Mononuclear cell (primary cell): Measurements from ENCODE around the gene SEMA3C. TPM values are rescaled to one million over a fixed set of nuclear protein-coding genes. Genes with fewer than 3 reads are reported as not detected.
"Not testable (repeated sequence)": the region's sequence is repeated elsewhere in the genome, so short reads cannot be mapped to it uniquely, and the experiment has no call there.

Experiments used
- H3K27me3 ChIP-seq: 2 replicates; pipeline ENCODE4 v1.6.0; 2011; ENCODE audit warnings: low read length, control low read depth; ENCODE audit not compliant: insufficient read depth
- H3K4me1 ChIP-seq: 2 replicates; pipeline ENCODE4 v1.5.1; 2011; ENCODE audit warnings: mild to moderate bottlenecking, low read length, control low read depth; ENCODE audit not compliant: insufficient read depth
- H3K4me3 ChIP-seq: 2 replicates; pipeline ENCODE4 v1.5.1; 2011; ENCODE audit warnings: mild to moderate bottlenecking, low read length, moderate library complexity
- H3K9me3 ChIP-seq: 2 replicates; pipeline ENCODE4 v1.5.1; 2011; ENCODE audit warnings: low read depth, mild to moderate bottlenecking, control low read depth, low read length
- total RNA-seq: library from RNA; depleted of rRNA; stranded (reverse); fragments of >200 nt; gene quantifications from one replicate; pipeline ENCODE4 v1.2.3, GENCODE V29; 2012

SEMA3C gene
- total RNA-seq, 1 donor = 9.7 TPM

DNA sequence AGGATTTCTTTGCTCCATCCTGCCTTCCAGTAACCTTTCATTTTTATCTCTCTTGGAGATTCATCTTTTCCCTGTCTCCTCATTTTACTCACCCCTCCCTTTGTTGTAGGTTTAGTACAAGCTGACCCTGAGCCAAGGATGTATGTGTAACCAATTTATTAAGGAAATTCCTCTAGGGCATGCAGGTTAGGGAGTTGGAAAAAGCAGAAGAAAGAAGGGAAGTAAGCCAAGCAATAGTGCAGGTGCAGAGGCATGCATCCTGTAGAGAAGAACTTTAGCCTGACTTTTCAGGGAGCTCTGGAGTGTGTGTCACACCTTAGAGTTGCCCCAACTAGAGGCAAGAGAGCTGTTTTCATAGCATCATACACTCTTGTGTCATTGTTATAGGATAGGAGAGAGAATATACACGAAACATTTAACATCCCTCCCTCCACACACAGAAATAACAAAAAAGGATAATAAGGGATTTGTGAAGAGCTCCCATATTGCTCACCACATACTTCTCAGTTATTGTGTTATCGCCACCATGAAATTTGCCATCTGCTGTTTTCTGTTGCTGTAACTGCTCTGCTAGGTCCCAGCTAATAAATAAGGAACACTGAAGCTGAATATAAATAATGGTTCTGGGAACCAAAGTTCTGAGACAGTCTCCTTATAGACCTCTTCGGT is 21.8 kb upstream of the SEMA3C start:
- H3K9me3 ChIP-seq = no peaks in the 10 kb centered on the region
- peaks cover 16% of the 10 kb centered on the region for H3K4me1 ChIP-seq
- no peak overlapping the region for H3K4me3 ChIP-seq
- no peaks in the 10 kb centered on the region for H3K27me3 ChIP-seq

DNA sequence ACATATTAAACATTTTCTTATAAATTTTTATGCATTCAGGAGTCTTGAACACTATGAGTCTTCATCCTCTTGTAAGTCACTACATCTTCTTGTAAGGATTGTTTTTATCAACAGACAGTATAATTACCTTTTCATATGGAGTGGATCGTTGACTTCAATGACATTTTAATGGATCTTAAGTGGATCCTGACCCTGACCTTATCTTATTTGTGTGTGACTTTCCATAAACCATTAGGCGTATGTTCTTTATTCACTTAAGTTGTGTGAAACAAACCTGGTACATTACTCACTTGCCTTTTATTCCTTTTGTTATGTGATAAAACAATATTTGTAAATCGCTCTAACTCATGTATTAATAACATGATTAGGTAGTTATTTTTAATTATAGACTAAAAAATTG is 18.5 kb upstream of the SEMA3C start:
- Histone ChIP-seq H3K4me3 (no peak overlapping the region), H3K27me3 (no peaks in the 10 kb centered on the region), H3K9me3 (no peaks in the 10 kb centered on the region), H3K4me1 (peaks cover 21% of the 10 kb centered on the region)

DNA sequence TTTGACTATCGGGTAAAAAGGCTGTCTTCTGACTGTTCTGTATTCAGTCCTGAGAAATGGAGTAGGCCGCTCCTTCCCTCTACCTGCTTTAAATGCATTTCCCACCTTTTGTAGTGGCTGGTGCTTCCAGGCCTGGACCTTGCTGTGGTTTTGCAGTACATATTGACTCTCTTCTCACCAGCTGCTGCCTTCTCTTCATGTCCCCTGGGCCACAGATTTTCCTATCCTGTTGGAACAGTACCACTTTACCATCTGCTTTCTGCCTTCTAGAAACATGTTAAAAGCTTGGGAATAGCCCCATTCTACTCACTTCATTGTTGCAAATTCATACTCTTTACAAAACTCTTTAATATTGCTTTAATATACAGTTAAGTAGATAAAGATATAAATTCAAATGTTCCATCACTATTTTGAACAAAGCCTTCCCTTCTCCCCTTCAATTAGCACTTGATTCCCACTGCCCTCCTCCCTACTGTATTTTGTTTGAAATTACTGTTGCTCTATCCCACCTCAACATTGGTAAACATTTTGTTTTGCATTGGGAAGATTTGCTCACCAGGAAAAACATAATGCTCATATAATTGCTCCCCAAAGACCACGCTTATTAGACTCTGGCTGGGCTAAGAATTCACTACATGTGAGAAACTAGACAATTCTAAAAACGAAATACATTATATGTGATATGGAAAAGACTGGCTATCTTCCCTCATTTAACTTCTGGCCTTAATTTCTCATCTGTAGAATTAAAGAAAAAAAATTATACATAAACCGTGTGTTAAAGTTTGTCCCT is 17.3 kb upstream of the SEMA3C start:
- no peaks in the 10 kb centered on the region for H3K9me3 ChIP-seq
- H3K4me1 ChIP-seq = peaks cover 12% of the 10 kb centered on the region
- H3K4me3 ChIP-seq = no peak overlapping the region
- H3K27me3 ChIP-seq = no peaks in the 10 kb centered on the region

DNA sequence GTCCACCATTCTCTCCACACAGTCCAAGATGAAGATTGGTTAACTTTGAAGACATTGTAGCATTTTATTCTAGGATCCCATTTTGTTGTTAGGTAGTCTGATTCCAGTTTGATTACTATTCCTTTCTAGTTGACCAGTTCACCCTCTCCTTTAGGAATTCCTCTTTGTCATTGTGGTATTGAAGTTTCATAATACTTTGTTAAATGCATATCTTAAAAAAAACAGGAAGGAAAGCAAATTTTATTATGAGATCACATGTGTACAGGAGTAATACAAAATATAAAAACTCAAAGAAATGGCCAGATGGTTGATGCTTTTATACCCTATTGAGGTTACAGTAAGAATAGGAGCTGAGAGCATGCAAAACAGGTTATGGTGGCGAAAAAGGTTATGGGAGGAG is 15.5 kb upstream of the SEMA3C start:
- H3K27me3 ChIP-seq = no peaks in the 10 kb centered on the region
- H3K4me1 ChIP-seq = peaks cover 5% of the 10 kb centered on the region
- H3K9me3 ChIP-seq = no peaks in the 10 kb centered on the region
- no peak overlapping the region for H3K4me3 ChIP-seq

DNA sequence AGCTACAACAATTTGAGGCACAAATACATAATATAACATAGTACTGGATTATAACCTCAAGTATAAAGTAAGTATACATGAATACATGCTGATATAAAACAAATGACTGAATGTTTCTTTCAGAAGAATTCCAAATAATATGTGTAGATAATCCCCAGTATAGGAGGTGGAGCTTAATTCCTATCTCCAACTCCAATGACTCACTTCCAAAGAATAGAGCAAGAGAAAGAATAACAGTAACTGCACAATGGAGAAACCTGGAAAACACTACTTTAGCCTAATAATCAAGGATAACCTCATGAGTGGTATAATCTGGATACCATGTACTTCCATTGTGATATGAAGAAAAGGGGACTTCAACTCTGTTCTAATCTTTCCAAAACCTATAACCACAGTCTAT is 13.7 kb upstream of the SEMA3C start:
- Histone ChIP-seq H3K4me1 (peaks cover 5% of the 10 kb centered on the region), H3K27me3 (no peaks in the 10 kb centered on the region), H3K9me3 (no peaks in the 10 kb centered on the region), H3K4me3 (no peak overlapping the region)

DNA sequence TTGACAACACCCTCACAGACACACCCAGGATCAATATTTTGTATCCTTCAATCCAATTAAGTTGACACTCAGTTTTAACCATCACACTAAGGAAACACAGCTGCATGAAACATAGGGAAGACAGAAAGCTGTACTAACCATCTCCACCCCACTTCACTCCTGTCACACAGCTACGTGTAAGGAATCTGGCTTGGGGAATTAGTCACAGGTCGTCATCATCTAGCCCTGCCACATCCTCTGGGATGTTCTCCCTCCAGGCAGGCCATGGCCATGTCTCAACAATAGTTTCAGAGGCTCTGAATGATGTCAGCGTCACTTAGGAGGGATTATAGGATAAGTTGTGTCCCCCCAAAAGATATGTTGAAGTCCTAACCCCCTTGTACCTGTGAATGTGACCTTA is 10.8 kb upstream of the SEMA3C start:
- H3K4me3 ChIP-seq = no peak overlapping the region
- H3K27me3 ChIP-seq = no peaks in the 10 kb centered on the region
- H3K9me3 ChIP-seq = no peaks in the 10 kb centered on the region
- H3K4me1 ChIP-seq = peaks cover 2% of the 10 kb centered on the region

DNA sequence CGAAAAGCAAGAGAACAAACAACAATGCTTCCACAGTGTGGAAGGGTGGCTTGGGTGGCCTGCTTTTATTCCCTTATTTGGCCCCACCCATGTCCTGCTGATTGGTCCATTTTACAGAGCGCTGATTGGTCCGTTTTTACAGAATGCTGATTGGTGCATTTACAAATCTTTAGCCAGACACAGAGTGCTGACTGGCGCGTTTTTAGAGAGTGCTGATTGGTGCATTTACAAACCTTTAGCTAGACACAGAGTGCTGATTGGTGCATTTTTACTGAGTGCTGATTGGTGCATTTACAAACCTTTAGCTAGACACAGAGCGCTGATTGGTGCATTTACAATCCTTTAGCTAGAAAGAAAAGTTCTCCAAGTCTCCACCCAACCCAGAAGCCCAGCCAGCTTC is 8.1 kb upstream of the SEMA3C start:
- H3K27me3 ChIP-seq, H3K9me3 ChIP-seq, H3K4me3 ChIP-seq, H3K4me1 ChIP-seq: not testable (repeated sequence)

DNA sequence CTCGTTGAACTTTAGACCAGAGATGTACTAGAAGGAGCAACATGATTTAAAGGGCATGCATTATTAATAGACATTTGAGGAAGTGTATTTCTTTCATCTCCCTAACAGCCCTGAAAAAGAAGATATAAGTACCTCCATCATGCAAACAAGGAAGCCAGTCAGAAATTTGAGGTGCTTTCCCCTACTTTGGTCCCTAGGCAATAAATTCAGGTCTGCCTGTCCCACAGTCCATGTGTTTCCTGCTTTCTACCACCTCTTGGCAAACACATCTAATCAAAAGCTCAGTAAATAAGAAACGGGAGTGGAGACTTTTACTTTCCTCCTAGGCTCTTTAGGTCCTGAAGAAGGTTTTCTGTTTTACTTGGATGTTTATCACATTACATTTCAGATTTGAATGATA is 5.2 kb upstream of the SEMA3C start:
- H3K4me3 ChIP-seq = no peak overlapping the region
- H3K9me3 ChIP-seq = no peaks in the 10 kb centered on the region
- H3K27me3 ChIP-seq = peaks cover 8% of the 10 kb centered on the region
- peaks cover 7% of the 10 kb centered on the region for H3K4me1 ChIP-seq

DNA sequence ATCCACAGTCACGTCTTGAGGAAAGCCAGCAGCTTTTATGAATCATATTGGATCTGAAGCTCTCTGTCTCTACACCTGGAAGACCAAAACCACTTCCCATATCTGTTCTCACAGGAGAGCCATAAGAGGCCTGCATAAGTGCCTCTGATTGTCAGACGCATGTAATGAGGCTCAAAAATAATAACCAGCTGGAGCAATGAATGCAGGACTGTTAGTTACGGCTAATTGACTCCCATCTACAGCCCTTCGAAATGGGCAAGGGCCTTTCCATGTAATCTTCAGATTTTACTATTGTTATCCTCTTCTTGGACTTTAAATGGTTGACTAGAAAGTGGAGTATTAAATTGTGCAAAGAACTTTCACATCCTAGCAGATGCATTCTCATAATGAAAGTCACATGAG is 4.4 kb upstream of the SEMA3C start:
- Histone ChIP-seq H3K9me3 (no peaks in the 10 kb centered on the region), H3K27me3 (peaks cover 8% of the 10 kb centered on the region), H3K4me3 (no peak overlapping the region), H3K4me1 (peaks cover 7% of the 10 kb centered on the region)

DNA sequence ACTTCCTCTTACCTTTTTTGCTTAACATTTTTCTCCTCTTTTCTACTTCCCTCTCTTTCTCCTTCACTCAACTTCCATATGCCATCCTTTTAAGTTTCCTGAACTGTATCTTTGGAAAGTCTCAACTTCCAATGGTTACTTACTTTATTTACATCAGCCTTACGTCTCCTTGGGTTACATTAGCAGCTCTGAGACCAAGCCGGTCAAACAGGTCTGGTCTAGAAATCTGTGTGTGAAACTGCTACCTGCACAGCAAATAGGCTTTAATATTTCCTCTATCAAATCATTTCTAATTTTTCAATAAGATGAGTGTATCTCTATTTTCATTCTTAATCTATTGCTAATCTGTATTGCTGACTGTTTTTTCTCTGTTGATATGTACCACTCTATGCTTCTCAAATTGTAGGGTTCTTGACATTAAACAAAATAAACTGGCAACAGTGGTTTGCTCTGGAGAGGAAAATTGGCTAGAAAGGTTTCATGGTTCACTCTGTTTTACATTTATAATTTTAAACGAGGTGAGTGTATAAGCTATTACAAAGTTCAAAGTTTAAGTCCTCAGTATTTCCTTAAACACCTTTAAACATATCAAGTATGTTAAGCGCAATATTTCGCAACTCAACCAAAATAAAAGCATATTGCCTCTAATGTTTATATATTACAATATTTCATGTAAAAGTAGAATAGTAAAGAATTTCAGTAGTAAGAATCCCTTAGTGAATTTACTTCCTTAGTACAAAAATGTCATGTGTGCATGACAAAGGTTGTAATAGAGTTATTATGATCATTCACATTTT is 3.6 kb upstream of the SEMA3C start:
- Histone ChIP-seq H3K27me3 (peaks cover 8% of the 10 kb centered on the region), H3K4me1 (peaks cover 7% of the 10 kb centered on the region)

DNA sequence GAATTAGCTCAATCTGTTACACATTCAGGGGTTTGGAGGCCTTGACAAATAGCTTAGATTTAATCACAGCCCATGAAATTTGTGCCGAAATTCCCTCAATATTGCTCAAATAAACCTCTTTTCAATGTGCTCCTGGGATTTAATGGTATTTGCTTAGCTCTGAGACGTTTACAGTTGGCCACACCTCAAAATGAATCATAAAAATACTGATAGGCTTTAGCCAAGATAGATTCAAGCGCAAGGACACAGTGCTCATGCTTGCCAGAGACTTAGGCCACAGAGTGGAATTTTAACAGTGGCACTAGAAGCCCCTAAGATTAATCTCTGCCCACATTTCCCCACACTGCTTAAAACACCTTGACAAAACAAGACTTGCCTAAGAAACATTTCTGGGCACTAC is 2.3 kb upstream of the SEMA3C start:
- Histone ChIP-seq H3K9me3 (no peaks in the 10 kb centered on the region), H3K4me1 (peaks cover 7% of the 10 kb centered on the region), H3K4me3 (no peak overlapping the region), H3K27me3 (peaks cover 8% of the 10 kb centered on the region)

More for the DNA sequence above, 3.6 kb upstream of the SEMA3C start:
- Histone ChIP-seq H3K4me3 (no peak overlapping the region), H3K9me3 (no peaks in the 10 kb centered on the region)

DNA sequence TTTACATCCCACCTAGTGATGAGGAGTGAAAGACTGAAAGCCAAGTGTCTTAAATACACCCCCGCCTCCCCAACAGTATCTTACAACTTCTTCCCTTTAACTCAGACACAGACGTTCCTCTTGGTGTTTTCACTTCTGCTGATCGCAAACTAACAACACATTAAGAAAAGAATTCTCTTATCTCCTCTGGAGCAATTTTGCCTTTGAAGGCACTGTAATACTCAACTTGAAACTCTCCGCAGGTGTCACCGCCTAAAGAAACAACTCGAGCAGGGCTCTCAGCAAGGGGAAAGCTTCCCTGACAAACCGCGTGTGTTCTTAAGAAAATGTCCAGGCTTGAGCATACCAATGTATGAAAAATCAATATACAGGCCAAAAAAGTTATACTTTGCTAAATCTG is 452 bp downstream of the SEMA3C start:
- Histone ChIP-seq H3K4me1 (peaks cover 7% of the 10 kb centered on the region), H3K4me3 (peak overlapping the region; percentile 56), H3K27me3 (peaks cover 8% of the 10 kb centered on the region), H3K9me3 (no peaks in the 10 kb centered on the region)

DNA sequence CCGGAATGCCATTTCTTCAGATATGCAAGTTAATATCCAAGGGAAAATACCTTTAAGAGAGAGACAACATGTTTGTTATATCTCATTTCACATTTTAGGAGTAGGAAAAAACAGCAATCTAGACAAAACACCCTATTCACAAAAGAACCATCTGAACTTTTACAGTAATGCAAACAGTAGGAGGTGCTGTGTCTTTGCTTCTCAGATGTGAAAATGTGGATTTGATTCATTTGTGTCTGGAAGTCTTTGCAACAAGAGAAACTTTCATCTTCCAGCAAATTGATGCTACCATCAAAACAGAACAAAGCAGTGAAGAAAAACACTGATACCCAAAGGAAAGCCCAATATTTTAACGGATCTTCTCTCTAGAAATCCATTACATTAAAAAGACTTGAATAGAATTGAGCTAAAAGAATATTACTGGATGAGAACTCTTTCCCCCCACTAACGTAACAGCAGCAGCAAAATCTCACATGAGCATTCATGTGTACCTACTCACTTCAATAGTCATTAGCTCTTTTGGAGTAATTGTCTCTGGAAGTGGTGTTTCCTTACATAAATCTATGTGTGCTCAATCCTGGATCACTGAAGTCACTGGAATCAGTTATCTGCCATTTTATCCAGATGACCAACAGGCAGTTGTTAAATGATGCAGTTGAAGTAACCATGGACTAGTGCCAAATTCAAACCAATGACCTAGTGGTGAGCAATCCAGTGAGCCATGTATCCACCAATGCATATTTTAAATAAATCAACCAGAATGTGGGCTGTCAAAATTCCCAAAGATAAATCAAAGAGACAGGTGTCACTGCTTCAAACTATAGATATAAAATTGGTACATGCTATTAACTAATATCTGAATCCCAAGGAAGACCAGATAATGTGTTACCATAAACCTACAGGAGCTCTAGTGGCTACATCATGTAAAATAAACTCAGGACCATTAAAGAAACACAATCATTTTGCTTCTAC is 1.8 kb downstream of the SEMA3C start:
- no peaks in the 10 kb centered on the region for H3K9me3 ChIP-seq
- H3K27me3 ChIP-seq = peaks cover 8% of the 10 kb centered on the region
- no peak overlapping the region for H3K4me3 ChIP-seq
- H3K4me1 ChIP-seq = peaks cover 7% of the 10 kb centered on the region

DNA sequence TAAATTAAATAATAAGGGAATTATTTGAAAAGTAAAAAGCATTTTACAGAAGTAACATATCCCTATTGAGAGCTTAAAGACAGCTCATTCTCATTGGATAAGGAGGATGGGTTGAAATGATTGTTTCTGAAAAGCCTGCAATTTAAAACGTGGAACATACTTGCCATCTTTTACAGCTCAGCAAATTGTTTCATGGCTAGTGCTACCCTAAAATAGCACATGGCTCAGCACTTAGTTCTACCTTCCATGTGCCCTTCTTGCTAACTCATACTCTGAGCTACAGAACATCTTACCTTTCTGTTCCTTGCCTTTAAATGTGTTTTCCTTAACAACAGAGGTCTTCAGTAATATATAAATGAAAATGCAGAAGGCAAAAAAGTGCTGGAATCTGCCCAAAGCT is 8.6 kb downstream of the SEMA3C start:
- Histone ChIP-seq H3K27me3 (no peaks in the 10 kb centered on the region), H3K4me1 (no peaks in the 10 kb centered on the region), H3K4me3 (no peak overlapping the region), H3K9me3 (no peaks in the 10 kb centered on the region)
